ENCODE measurements around the gene RTF1.
"Not testable (repeated sequence)": the region's sequence is repeated elsewhere in the genome, so short reads cannot be mapped to it uniquely, and the experiment has no call there.

The RTF1 gene

DNA sequence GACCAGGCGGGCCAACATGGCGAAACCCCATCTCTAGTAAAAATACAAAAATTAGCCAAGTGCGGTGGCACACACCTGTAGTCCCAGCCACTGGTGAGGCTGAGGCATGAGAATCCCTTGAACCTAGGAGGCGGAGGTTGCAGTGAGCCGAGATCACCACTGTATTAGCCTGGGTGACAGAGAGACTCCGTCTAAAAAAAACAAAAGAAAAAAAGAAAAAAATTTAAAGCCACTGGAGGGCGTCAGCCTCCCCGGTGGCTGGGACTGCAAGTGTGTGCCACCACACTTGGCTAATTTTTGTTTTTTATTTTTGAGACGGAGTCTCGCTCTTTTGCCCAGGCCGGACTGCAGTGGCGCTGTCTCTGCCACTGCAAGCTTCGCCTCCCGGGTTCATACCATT lies 7.9 kb downstream of the RTF1 start (continued):
- TF ChIP-seq, protein P1, sequence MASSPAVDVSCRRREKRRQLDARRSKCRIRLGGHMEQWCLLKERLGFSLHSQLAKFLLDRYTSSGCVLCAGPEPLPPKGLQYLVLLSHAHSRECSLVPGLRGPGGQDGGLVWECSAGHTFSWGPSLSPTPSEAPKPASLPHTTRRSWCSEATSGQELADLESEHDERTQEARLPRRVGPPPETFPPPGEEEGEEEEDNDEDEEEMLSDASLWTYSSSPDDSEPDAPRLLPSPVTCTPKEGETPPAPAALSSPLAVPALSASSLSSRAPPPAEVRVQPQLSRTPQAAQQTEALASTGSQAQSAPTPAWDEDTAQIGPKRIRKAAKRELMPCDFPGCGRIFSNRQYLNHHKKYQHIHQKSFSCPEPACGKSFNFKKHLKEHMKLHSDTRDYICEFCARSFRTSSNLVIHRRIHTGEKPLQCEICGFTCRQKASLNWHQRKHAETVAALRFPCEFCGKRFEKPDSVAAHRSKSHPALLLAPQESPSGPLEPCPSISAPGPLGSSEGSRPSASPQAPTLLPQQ (tag by site-specific recombination; IDR thresholded peaks at IDR 0.05): no peak
- TF ChIP-seq ZNF121 (tag by site-specific recombination; IDR thresholded peaks at IDR 0.05) (no peak), GLIS1 (tag by site-specific recombination; IDR thresholded peaks at IDR 0.05) (no peak), ZNF366 (tag by site-specific recombination; conservative IDR thresholded peaks at IDR 0.05) (no peak)
- TF ChIP-seq, protein P2, sequence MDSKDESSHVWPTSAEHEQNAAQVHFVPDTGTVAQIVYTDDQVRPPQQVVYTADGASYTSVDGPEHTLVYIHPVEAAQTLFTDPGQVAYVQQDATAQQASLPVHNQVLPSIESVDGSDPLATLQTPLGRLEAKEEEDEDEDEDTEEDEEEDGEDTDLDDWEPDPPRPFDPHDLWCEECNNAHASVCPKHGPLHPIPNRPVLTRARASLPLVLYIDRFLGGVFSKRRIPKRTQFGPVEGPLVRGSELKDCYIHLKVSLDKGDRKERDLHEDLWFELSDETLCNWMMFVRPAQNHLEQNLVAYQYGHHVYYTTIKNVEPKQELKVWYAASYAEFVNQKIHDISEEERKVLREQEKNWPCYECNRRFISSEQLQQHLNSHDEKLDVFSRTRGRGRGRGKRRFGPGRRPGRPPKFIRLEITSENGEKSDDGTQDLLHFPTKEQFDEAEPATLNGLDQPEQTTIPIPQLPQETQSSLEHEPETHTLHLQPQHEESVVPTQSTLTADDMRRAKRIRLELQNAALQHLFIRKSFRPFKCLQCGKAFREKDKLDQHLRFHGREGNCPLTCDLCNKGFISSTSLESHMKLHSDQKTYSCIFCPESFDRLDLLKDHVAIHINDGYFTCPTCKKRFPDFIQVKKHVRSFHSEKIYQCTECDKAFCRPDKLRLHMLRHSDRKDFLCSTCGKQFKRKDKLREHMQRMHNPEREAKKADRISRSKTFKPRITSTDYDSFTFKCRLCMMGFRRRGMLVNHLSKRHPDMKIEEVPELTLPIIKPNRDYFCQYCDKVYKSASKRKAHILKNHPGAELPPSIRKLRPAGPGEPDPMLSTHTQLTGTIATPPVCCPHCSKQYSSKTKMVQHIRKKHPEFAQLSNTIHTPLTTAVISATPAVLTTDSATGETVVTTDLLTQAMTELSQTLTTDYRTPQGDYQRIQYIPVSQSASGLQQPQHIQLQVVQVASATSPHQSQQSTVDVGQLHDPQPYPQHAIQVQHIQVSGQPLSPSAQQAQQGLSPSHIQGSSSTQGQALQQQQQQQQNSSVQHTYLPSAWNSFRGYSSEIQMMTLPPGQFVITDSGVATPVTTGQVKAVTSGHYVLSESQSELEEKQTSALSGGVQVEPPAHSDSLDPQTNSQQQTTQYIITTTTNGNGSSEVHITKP (tag by site-specific recombination; IDR thresholded peaks at IDR 0.05): no peak
- TF ChIP-seq, protein P3, sequence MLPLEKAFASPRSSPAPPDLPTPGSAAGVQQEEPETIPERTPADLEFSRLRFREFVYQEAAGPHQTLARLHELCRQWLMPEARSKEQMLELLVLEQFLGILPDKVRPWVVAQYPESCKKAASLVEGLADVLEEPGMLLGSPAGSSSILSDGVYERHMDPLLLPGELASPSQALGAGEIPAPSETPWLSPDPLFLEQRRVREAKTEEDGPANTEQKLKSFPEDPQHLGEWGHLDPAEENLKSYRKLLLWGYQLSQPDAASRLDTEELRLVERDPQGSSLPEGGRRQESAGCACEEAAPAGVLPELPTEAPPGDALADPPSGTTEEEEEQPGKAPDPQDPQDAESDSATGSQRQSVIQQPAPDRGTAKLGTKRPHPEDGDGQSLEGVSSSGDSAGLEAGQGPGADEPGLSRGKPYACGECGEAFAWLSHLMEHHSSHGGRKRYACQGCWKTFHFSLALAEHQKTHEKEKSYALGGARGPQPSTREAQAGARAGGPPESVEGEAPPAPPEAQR (tag by site-specific recombination; IDR thresholded peaks at IDR 0.05): no peak
- TF ChIP-seq, protein P4, sequence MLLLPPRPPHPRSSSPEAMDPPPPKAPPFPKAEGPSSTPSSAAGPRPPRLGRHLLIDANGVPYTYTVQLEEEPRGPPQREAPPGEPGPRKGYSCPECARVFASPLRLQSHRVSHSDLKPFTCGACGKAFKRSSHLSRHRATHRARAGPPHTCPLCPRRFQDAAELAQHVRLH (tag by site-specific recombination; IDR thresholded peaks at IDR 0.05): no peak

DNA sequence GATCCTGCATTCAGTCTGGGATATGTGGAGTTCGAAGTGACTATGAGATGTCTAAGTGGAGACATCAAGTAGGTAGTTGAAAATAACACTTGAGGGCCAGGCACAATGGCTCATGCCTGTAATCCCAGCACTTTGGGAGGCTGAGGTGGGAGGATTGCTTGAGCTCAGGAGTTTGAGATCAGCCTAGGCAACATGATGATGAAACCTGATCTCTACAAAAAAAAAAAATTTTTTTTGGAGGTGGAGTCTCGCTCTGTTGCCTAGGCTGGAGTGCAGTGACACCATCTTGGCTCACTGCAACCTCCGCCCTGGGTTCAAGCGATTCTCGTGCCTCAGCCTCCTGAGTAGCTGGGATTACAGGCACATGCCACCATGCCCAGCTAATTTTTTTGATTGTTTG lies 9.0 kb downstream of the RTF1 start:
- CTCF ChIA-PET; POLR2A ChIA-PET; H3K4me3 ChIP-seq (ENCODE audit: low read depth, low read length); H3K36me3 ChIP-seq (ENCODE audit: control insufficient read depth in 2 of 2, insufficient read depth in 1 of 2, low read length in 2 of 2); H3K27ac ChIP-seq (ENCODE audit: extremely low read depth, low read depth, low read length); H3K4me1 ChIP-seq (ENCODE audit: control insufficient read depth, insufficient read depth, low read length); H3K9me3 ChIP-seq (ENCODE audit: control insufficient read depth, insufficient read depth, low read depth, low read length): not testable (repeated sequence)

DNA sequence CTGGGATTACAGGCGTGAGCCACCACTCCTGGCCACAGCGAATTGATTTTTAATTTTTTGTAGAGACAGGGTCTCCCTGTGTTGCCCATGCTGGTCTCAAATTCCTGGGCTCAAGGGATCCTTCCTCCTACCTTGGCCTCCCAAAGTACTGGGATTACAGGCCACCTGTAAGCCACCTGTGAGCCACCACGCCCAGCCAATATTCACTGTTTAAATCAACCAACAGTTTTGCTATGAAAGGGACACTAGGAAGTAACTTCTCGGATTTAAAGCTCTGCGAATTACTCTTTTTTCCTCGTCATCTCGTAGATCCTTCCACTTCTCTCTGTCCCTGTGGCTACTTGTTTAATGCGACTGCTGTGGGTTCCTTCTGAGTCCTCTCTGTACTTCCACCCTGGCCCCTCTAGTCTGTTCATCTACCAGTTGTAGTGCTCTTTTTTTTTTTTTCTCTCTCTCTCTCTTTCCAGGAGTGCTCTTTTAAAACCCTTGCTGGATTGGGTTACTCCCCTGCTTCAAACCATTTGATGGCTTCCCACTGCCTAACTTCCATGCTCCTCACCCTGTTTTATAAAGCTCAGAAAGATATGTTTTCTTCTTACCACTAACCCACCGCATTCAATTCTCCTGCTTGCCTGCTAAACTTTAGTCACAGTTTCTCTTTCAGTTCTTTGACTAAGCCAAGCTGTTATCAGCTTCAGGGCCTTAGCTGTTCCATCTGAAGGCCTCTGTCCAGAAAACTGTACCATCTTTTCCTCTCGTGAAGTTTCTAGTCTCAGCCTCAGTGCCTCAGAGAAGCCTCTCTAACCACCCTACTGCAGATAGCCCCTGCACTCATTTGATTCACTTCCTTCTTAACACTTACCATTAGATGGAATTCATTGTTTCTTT lies 12.4 kb downstream of the RTF1 start:
- H3K9me3 ChIP-seq (ENCODE audit: control insufficient read depth, insufficient read depth, low read depth, low read length): no peaks in the 10 kb centered on the region
- no peaks in the 10 kb centered on the region for H3K4me1 ChIP-seq (ENCODE audit: control insufficient read depth, insufficient read depth, low read length)
- CTCF ChIA-PET: no interaction called here
- H3K36me3 ChIP-seq (ENCODE audit: control insufficient read depth in 2 of 2, insufficient read depth in 1 of 2, low read length in 2 of 2): peaks cover 0 to under 1% of the 10 kb centered on the region in 2 experiments; a peak in 2 of 3 replicates
- no peak overlapping the region for H3K27ac ChIP-seq (ENCODE audit: extremely low read depth, low read depth, low read length)
- POLR2A ChIA-PET: interaction anchor here (0.6 kb wide), 2 partner anchors 9 to 992 kb away, joined by 3 to 4 read pairs; no protein-coding TSS in a partner anchor
- H3K4me3 ChIP-seq (ENCODE audit: low read depth, low read length): no peak overlapping the region
- no peak for TF ChIP-seq ZNF529 (tag by site-specific recombination; IDR thresholded peaks at IDR 0.05; ENCODE audit: insufficient replicate concordance)
- no peak for TF ChIP-seq ZNF600 (tag by site-specific recombination; IDR thresholded peaks at IDR 0.05)
- TF ChIP-seq SCRT1 (tag by site-specific recombination; IDR thresholded peaks at IDR 0.05; ENCODE audit: borderline replicate concordance): 0 out of 2 replicates have a peak, but pooled peaks have one; percentile 17
- TF ChIP-seq, protein P5, sequence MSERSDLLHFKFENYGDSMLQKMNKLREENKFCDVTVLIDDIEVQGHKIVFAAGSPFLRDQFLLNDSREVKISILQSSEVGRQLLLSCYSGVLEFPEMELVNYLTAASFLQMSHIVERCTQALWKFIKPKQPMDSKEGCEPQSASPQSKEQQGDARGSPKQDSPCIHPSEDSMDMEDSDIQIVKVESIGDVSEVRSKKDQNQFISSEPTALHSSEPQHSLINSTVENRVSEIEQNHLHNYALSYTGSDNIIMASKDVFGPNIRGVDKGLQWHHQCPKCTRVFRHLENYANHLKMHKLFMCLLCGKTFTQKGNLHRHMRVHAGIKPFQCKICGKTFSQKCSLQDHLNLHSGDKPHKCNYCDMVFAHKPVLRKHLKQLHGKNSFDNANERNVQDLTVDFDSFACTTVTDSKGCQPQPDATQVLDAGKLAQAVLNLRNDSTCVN (tag by site-specific recombination; optimal IDR thresholded peaks at IDR 0.05): no peak
- TF ChIP-seq SCRT2 (tag by site-specific recombination; IDR thresholded peaks at IDR 0.05): peak; percentile 34; the same call in 1 of the 2 replicates
- TF ChIP-seq IKZF3 (tag by site-specific recombination; IDR thresholded peaks at IDR 0.05): no peak
- no peak for TF ChIP-seq SP7 (tag by site-specific recombination; IDR thresholded peaks at IDR 0.05)
- TF ChIP-seq ZNF114 (tag by site-specific recombination; IDR thresholded peaks at IDR 0.05): no peak
- no peak for TF ChIP-seq ZNF350 (tag by site-specific recombination; IDR thresholded peaks at IDR 0.05)
- TF ChIP-seq, protein P6, sequence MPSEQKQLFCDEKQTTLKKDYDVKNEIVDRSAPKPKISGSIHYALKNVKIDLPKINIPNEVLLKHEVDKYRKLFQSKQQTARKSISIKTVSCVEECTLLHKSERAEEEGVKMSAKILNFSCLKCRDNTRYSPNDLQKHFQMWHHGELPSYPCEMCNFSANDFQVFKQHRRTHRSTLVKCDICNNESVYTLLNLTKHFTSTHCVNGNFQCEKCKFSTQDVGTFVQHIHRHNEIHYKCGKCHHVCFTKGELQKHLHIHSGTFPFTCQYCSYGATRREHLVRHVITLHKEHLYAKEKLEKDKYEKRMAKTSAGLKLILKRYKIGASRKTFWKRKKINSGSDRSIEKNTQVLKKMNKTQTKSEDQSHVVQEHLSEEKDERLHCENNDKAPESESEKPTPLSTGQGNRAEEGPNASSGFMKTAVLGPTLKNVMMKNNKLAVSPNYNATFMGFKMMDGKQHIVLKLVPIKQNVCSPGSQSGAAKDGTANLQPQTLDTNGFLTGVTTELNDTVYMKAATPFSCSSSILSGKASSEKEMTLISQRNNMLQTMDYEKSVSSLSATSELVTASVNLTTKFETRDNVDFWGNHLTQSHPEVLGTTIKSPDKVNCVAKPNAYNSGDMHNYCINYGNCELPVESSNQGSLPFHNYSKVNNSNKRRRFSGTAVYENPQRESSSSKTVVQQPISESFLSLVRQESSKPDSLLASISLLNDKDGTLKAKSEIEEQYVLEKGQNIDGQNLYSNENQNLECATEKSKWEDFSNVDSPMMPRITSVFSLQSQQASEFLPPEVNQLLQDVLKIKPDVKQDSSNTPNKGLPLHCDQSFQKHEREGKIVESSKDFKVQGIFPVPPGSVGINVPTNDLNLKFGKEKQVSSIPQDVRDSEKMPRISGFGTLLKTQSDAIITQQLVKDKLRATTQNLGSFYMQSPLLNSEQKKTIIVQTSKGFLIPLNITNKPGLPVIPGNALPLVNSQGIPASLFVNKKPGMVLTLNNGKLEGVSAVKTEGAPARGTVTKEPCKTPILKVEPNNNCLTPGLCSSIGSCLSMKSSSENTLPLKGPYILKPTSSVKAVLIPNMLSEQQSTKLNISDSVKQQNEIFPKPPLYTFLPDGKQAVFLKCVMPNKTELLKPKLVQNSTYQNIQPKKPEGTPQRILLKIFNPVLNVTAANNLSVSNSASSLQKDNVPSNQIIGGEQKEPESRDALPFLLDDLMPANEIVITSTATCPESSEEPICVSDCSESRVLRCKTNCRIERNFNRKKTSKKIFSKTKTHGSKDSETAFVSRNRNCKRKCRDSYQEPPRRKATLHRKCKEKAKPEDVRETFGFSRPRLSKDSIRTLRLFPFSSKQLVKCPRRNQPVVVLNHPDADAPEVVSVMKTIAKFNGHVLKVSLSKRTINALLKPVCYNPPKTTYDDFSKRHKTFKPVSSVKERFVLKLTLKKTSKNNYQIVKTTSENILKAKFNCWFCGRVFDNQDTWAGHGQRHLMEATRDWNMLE (tag by site-specific recombination; conservative IDR thresholded peaks at IDR 0.05; ENCODE audit: low read depth): no peak
- TF ChIP-seq ZFP69B (tag by site-specific recombination; IDR thresholded peaks at IDR 0.05): no peak

All from HEK293 (cell line).